Gastroesophageal sphincter (tissue), 3 donors: ENCODE measurements around the gene ZSWIM3.

Experiments used
- CTCF ChIP-seq, 4 experiments: fragments of 200-600 bp in 2 of 4; fragments of 450-650 bp in 2 of 4; sonication (generic) in 1 of 4; IDR thresholded peaks; one replicate each; pipeline ENCODE4 v1.5.1; 2017 to 2019; ENCODE audit warnings: antibody characterized with exemption in 4 of 4, mild to moderate bottlenecking in 2 of 4, moderate library complexity in 2 of 4
- POLR2AphosphoS5 ChIP-seq: sonication (generic); formaldehyde crosslinking; IDR thresholded peaks from one replicate; pipeline ENCODE4 v1.6.1; 2017; ENCODE audit warnings: antibody characterized with exemption

GRCh38 chr20:45904583-45905504 is 47.4 kb downstream of the ZSWIM3 start:
- no peak for TF ChIP-seq POLR2AphosphoS5
- no peak for TF ChIP-seq CTCF (IDR thresholded peaks at IDR 0.05)
